Vagina (tissue), 2 donors: Measurements from ENCODE around the gene MPV17. TPM values are rescaled to one million over a fixed set of nuclear protein-coding genes. Genes with fewer than 3 reads are reported as not detected.

Experiments
- DNase-seq, 2 donors: peaks; one replicate each; pipeline ENCODE4 v3.0.0-alpha.2; 2017; ENCODE audit errors: extremely low spot score in 2 of 2
- H3K27ac ChIP-seq: fragments of 200-600 bp; sonication (generic); one replicate; pipeline ENCODE4 v1.5.1; 2019
- H3K27me3 ChIP-seq: fragments of 200-600 bp; sonication (generic); one replicate; pipeline ENCODE4 v1.5.1; 2019
- H3K36me3 ChIP-seq, 2 donors: fragments of 200-600 bp; sonication (generic); one replicate each; pipeline ENCODE4 v1.5.1; 2017 to 2019
- H3K4me1 ChIP-seq: fragments of 200-600 bp; sonication (generic); one replicate; pipeline ENCODE4 v1.5.1; 2019
- H3K4me3 ChIP-seq, 2 donors: fragments of 200-600 bp; sonication (generic); 1 replicate in 1 of 2; 2 replicates in 1 of 2; pipeline ENCODE4 v1.5.1; 2016 to 2019
- H3K9me3 ChIP-seq: fragments of 200-600 bp; sonication (generic); one replicate; pipeline ENCODE4 v1.5.1; 2019
- CTCF ChIP-seq, 3 experiments: fragments of 450-650 bp in 2 of 3; fragments of 200-600 bp in 1 of 3; sonication (generic) in 1 of 3; IDR thresholded peaks; one replicate each; pipeline ENCODE4 v1.5.1; 2017 to 2019; ENCODE audit warnings: antibody characterized with exemption in 3 of 3, mild to moderate bottlenecking in 2 of 3, moderate library complexity in 2 of 3
- POLR2A ChIP-seq, 2 donors: fragments of 450-650 bp; IDR thresholded peaks; one replicate each; pipeline ENCODE4 v1.6.1; 2017; ENCODE audit warnings: antibody characterized with exemption in 2 of 2, mild to moderate bottlenecking in 2 of 2, moderate library complexity in 2 of 2
- POLR2AphosphoS5 ChIP-seq, 2 donors: sonication (generic); formaldehyde crosslinking; IDR thresholded peaks; one replicate each; pipeline ENCODE4 v1.9.0; 2017; ENCODE audit warnings: antibody characterized with exemption in 2 of 2, mild to moderate bottlenecking in 2 of 2, low read depth in 1 of 2; ENCODE audit not compliant: insufficient read depth in 1 of 2
- intact Hi-C: fragments of 100-400 bp; cut with DNase I; formaldehyde crosslinking; loops from one replicate; pipeline ENCODE4 v1.15.1; 2023
- total RNA-seq: library from RNA; depleted of rRNA; stranded (reverse); fragments of >200 nt; gene quantifications from one replicate; pipeline ENCODE4 v1.2.3, GENCODE V29; 2016

MPV17 gene
- total RNA-seq, 1 donor from 2014 or later, result 55.7 TPM

DNA sequence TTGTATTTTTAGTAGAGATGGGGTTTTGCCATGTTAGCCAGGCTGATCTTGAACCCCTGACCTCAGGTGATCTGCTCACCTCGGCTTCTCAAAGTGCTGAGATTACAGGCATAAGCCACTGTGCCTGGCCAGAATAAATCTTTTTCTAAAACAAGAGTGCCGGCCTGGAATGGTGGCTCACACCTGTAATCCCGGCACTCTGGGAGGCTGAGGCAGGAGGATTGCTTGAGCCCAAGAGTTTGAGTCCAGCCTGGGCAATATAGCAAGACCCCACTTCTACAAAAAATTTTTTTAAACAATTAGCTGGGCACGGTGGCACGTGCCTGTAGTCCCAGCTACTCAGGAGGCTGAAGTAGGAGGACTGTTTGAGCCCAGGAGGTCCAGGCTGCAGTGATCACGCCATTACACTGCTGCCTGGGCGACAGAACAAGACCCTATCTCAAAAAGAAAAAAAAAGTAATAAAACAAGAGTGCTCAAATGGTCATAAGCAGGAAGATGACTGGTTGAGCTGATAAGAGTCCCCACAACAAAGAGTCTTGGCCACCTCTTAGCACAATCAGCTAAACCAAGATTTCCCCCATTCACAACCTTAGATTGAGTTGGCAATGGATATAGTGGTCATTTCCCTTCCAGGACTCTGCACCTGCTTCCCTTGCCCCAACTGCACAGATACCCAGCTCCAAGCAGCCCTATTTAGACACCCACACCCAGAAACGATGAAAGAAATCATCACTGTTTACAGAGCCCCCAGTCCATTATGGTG is 8.8 kb downstream of the MPV17 start:
- TF ChIP-seq POLR2A (IDR thresholded peaks at IDR 0.05) (no peak), CTCF (IDR thresholded peaks at IDR 0.05) (no peak), POLR2AphosphoS5 (IDR thresholded peaks at IDR 0.05; ENCODE audit: insufficient read depth in 1 of 2, low read depth in 1 of 2) (no peak)
- intact Hi-C loops, result no loop called here

GRCh38 chr2:27312152-27312551 is 10.7 kb downstream of the MPV17 start:
- TF ChIP-seq CTCF (IDR thresholded peaks at IDR 0.05) (no peak), POLR2A (IDR thresholded peaks at IDR 0.05) (no peak), POLR2AphosphoS5 (IDR thresholded peaks at IDR 0.05; ENCODE audit: insufficient read depth in 1 of 2, low read depth in 1 of 2) (no peak)
- peaks cover 0 to 13% of the 10 kb centered on the region in 2 donors for H3K36me3 ChIP-seq
- H3K27me3 ChIP-seq, result peaks cover 9% of the 10 kb centered on the region
- DNase-seq, result no peak
- H3K27ac ChIP-seq, result no peak overlapping the region
- intact Hi-C loops, result no loop called here
- peaks cover 13% of the 10 kb centered on the region for H3K4me1 ChIP-seq
- no peak overlapping the region for H3K4me3 ChIP-seq
- no peaks in the 10 kb centered on the region for H3K9me3 ChIP-seq

More for the DNA sequence above, 8.8 kb downstream of the MPV17 start:
- DNase-seq, result no peak
- no peaks in the 10 kb centered on the region for H3K27me3 ChIP-seq
- no peaks in the 10 kb centered on the region for H3K9me3 ChIP-seq
- H3K27ac ChIP-seq, result no peak overlapping the region
- no peaks in the 10 kb centered on the region for H3K4me1 ChIP-seq
- H3K4me3 ChIP-seq, result no peak overlapping the region
- peaks cover 0 to 13% of the 10 kb centered on the region in 2 donors for H3K36me3 ChIP-seq

GRCh38 chr2:27309651-27310050 is 13.2 kb downstream of the MPV17 start:
- H3K27ac ChIP-seq, result no peak overlapping the region
- H3K4me3 ChIP-seq, result no peak overlapping the region
- intact Hi-C loops, result no loop called here
- H3K36me3 ChIP-seq, result peaks cover 0 to 13% of the 10 kb centered on the region in 2 donors
- H3K4me1 ChIP-seq, result peaks cover 23% of the 10 kb centered on the region
- TF ChIP-seq CTCF (IDR thresholded peaks at IDR 0.05), result no peak
- no peak for TF ChIP-seq POLR2A (IDR thresholded peaks at IDR 0.05)
- TF ChIP-seq POLR2AphosphoS5 (IDR thresholded peaks at IDR 0.05; ENCODE audit: insufficient read depth in 1 of 2, low read depth in 1 of 2), result no peak
- no peaks in the 10 kb centered on the region for H3K9me3 ChIP-seq
- H3K27me3 ChIP-seq, result peaks cover 22% of the 10 kb centered on the region
- no peak for DNase-seq

DNA sequence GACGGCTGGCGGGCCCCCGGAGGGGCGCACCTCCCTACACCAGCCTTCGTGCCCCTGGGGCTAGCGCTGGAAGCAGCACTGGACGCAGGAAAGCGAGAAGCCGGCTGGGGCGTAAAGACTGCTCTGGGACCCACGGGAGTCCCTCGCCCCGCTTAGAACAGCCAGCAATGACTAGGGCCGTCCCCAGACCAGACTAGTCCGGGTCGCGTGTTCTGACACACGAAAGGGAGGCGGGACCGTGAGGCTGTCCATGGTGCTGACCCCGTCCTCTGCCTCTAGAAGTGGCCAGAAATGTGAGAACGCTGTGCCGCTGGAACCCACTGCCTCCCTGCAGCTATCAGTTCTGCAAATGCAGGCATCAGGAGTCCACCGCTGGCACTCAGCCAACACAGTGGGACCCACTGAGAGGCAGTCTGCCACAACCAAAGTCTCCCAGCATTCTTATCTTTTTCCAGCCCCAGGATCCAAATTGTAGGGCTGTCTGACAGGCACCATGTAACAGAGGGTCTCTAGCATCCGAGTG is 14.5 kb downstream of the MPV17 start, which contains the start of gene UCN:
UCN (minus strand) TSS at position 87 of the 523 bp plus-strand sequence. CDS start 550 bp downstream, outside the sequence.
- H3K4me1 ChIP-seq, result peaks cover 23% of the 10 kb centered on the region
- H3K27me3 ChIP-seq, result peaks cover 22% of the 10 kb centered on the region
- TF ChIP-seq POLR2AphosphoS5 (IDR thresholded peaks at IDR 0.05; ENCODE audit: insufficient read depth in 1 of 2, low read depth in 1 of 2) (no peak), POLR2A (IDR thresholded peaks at IDR 0.05) (no peak), CTCF (IDR thresholded peaks at IDR 0.05) (no peak)
- no peak within 1 kb of the TSS for H3K4me3 ChIP-seq
- DNase-seq, result no peak
- intact Hi-C loops, result no loop called here
- no peaks in the 10 kb centered on the region for H3K9me3 ChIP-seq
- no peak within 1 kb of the TSS for H3K27ac ChIP-seq
- peaks cover 0 to 13% of the 10 kb centered on the region in 2 donors for H3K36me3 ChIP-seq
